HG03439 (cell line): ENCODE measurements around the gene GSK3B.
"Not testable (repeated sequence)": the region's sequence is repeated elsewhere in the genome, so short reads cannot be mapped to it uniquely, and the experiment has no call there.

Experiments
- ATAC-seq: cut with Tn5 transposase; IDR thresholded peaks from one replicate; pipeline ENCODE4 v1.9.1; 2021; ENCODE audit warnings: mild to moderate bottlenecking, moderate library complexity; ENCODE audit not compliant: unreplicated experiment

Gene GSK3B

GRCh38 chr3:120021523-120021922, 72.7 kb downstream of the GSK3B start:
- no peak for ATAC-seq

- ATAC-seq, result no peak
Observed at GRCh38 chr3:120018299-120018698, 75.9 kb downstream of the GSK3B start.

GRCh38 chr3:120017692-120018091, 76.6 kb downstream of the GSK3B start:
- ATAC-seq, result no peak

GRCh38 chr3:120013481-120013880, 80.8 kb downstream of the GSK3B start:
- ATAC-seq, result no peak

- not testable (repeated sequence) for ATAC-seq
Observed at GRCh38 chr3:120005741-120006140, 88.5 kb downstream of the GSK3B start.

GRCh38 chr3:120004008-120004498, 90.2 kb downstream of the GSK3B start:
- ATAC-seq, result not testable (repeated sequence)

- no peak for ATAC-seq
Observed at GRCh38 chr3:119998166-119998565, 96.1 kb downstream of the GSK3B start.

GRCh38 chr3:119990888-119991287, 103.4 kb downstream of the GSK3B start:
- no peak for ATAC-seq

- no peak for ATAC-seq
Observed at GRCh38 chr3:119989981-119990655, 104.1 kb downstream of the GSK3B start.

- ATAC-seq, result not testable (repeated sequence)
Observed at GRCh38 chr3:119986812-119987211, 107.4 kb downstream of the GSK3B start.

GRCh38 chr3:119981386-119981785, 112.9 kb downstream of the GSK3B start:
- ATAC-seq, result no peak

- no peak for ATAC-seq
Observed at GRCh38 chr3:119978554-119979208, 115.6 kb downstream of the GSK3B start.

GRCh38 chr3:119977353-119977752, 116.9 kb downstream of the GSK3B start:
- no peak for ATAC-seq

- ATAC-seq, result no peak
Observed at GRCh38 chr3:119976214-119976613, 118.0 kb downstream of the GSK3B start.

- ATAC-seq, result no peak
Observed at GRCh38 chr3:119974656-119975055, 119.6 kb downstream of the GSK3B start.

- ATAC-seq, result no peak
Observed at GRCh38 chr3:119973018-119973646, 121.1 kb downstream of the GSK3B start.

- ATAC-seq, result no peak
Observed at GRCh38 chr3:119969759-119970158, 124.5 kb downstream of the GSK3B start.

GRCh38 chr3:119967353-119968006, 126.8 kb downstream of the GSK3B start:
- no peak for ATAC-seq

- ATAC-seq, result no peak
Observed at GRCh38 chr3:119965692-119966091, 128.6 kb downstream of the GSK3B start.

- ATAC-seq, result no peak
Observed at GRCh38 chr3:119964294-119964693, 130.0 kb downstream of the GSK3B start.

- no peak for ATAC-seq
Observed at GRCh38 chr3:119955972-119956371, 138.3 kb downstream of the GSK3B start.
